Activated CD4-positive, alpha-beta T cell treated with anti-CD3 and anti-CD28 coated beads, Interleukin-2, amount 10 ng/mL, durations not matched to agents 7 days and 5 days (primary cell): ENCODE results near the gene KCNAB3. TPM values are rescaled to one million over a fixed set of nuclear protein-coding genes. Genes with fewer than 3 reads are reported as not detected.

Experiments used
- CTCF ChIA-PET: fragments of 350-600 bp; sonication (Branson Sonifier 250); formaldehyde crosslinking; loops from one replicate; lab custom pipeline; 2021; ENCODE audit warnings: antibody characterized with exemption; lab: Charles Lee
- POLR2A ChIA-PET: fragments of 350-600 bp; sonication (Branson Sonifier 250); formaldehyde crosslinking; loops from one replicate; lab custom pipeline; 2021; ENCODE audit warnings: antibody characterized with exemption; lab: Charles Lee
- DNase-seq: peaks from one replicate; pipeline ENCODE4 v3.0.0-alpha.2; 2020
- H3K27ac Mint-ChIP-seq: one replicate; pipeline ENCODE4 v1.8.0; 2021; ENCODE audit warnings: mild to moderate bottlenecking, moderate library complexity, mixed read lengths
- H3K27me3 Mint-ChIP-seq: one replicate; pipeline ENCODE4 v1.8.0; 2021; ENCODE audit warnings: mixed read lengths
- H3K36me3 Mint-ChIP-seq: one replicate; pipeline ENCODE4 v1.8.0; 2021; ENCODE audit warnings: low read depth, mixed read lengths
- H3K4me1 Mint-ChIP-seq: one replicate; pipeline ENCODE4 v1.8.0; 2021; ENCODE audit warnings: mixed read lengths
- H3K4me3 Mint-ChIP-seq: one replicate; pipeline ENCODE4 v1.8.0; 2021; ENCODE audit warnings: mild to moderate bottlenecking, moderate library complexity, mixed read lengths
- H3K9me3 Mint-ChIP-seq: one replicate; pipeline ENCODE4 v1.8.0; 2021; ENCODE audit warnings: mixed read lengths
- total RNA-seq, 2 experiments: library from RNA; stranded (reverse); gene quantifications; one replicate each; pipeline ENCODE4 v1.2.3, GENCODE V29; 2021

Gene KCNAB3
- 10 to 100 TPM; 11.8 to 12.4 TPM for total RNA-seq

GRCh38 chr17:7929158-7930023 is at the start of gene KCNAB3:
TSS of gene KCNAB3 (minus strand) at chr17:7929856. CDS start at chr17:7929435, 421 bp downstream.
- peak; percentile 60 for DNase-seq
- peaks cover 18% of the 10 kb centered on the region for H3K36me3 Mint-ChIP-seq
- H3K4me3 Mint-ChIP-seq, result peak within 1 kb of the TSS; percentile 94
- CTCF ChIA-PET, result interaction anchor here (0.6 to 0.9 kb wide), 3 partner anchors 12 to 61 kb away, joined by 3 to 6 read pairs (median 4); partner anchors contain the start of gene RNF227
- POLR2A ChIA-PET, result interaction anchor here (0.6 kb wide), 1 partner anchor 26 kb away, joined by 3 read pairs; no protein-coding TSS in a partner anchor
- H3K27ac Mint-ChIP-seq, result peak within 1 kb of the TSS; percentile 96
- no peaks in the 10 kb centered on the region for H3K9me3 Mint-ChIP-seq
- peaks cover 38% of the 10 kb centered on the region for H3K4me1 Mint-ChIP-seq
- no peaks in the 10 kb centered on the region for H3K27me3 Mint-ChIP-seq

DNA sequence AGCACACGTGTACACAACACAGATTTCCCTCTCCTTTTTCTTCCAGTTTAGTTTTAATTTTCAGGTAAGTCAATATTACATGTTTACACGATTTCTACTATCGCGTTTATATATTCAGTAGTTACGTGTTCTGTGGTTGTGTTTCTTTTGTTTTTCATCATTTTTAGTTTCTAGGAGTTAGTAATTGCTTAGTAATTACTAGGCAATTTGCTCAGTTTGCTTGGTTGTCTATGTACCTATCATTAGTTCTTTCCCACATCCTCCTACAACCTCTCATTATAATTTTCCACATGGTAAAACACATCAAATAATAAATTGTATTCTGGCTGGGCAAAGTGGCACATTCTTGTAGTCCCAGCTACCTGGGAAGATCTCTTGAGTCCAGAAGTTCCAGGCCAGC is 48.1 kb upstream of the KCNAB3 start:
- Mint-ChIP-seq H3K4me3 (no peak overlapping the region), H3K36me3 (peaks cover 13% of the 10 kb centered on the region)

GRCh38 chr17:7977039-7977438 is 47.4 kb upstream of the KCNAB3 start:
- no peaks in the 10 kb centered on the region for H3K4me1 Mint-ChIP-seq
- POLR2A ChIA-PET, result no interaction called here
- DNase-seq, result no peak
- H3K4me3 Mint-ChIP-seq, result no peak overlapping the region
- H3K9me3 Mint-ChIP-seq, result peaks cover 15% of the 10 kb centered on the region
- H3K27ac Mint-ChIP-seq, result no peak overlapping the region
- H3K36me3 Mint-ChIP-seq, result peaks cover 13% of the 10 kb centered on the region
- CTCF ChIA-PET, result interaction anchor here (4.2 kb wide), 1 partner anchor 13 kb away, joined by 19 read pairs; no protein-coding TSS in a partner anchor
- H3K27me3 Mint-ChIP-seq, result peaks cover 12% of the 10 kb centered on the region

More for the DNA sequence above, 48.1 kb upstream of the KCNAB3 start:
- no peak for DNase-seq
- CTCF ChIA-PET, result interaction anchor here (0.7 to 4.2 kb wide), 5 partner anchors 12 to 848 kb away, joined by 3 to 19 read pairs (median 3); no protein-coding TSS in a partner anchor
- peaks cover 15% of the 10 kb centered on the region for H3K9me3 Mint-ChIP-seq
- H3K27me3 Mint-ChIP-seq, result peaks cover 12% of the 10 kb centered on the region
- no peak overlapping the region for H3K27ac Mint-ChIP-seq
- H3K4me1 Mint-ChIP-seq, result no peaks in the 10 kb centered on the region
- POLR2A ChIA-PET, result no interaction called here

DNA sequence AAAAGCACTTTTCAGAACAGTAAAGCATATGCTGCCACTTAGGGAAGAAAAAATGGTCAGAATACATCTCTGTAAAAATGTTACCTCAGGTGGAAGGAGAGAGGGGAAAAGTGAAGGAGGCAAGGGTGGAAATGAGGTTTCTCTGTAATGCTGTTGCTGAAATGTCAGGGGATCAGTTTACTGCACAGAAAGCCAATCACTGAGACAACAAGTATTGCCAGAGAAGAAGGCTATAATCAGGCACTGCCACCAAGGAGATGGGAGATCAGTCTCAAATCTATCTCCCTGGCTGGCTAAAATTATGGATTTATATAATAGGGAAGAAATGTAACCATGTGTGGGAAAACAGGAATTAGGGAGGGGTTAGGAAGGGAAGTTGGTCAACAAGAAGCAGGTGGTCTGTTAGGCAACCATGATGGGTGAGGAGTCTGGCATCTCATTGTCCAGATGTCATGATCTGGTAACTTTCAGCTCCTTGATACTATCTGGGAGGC is 45.0 kb upstream of the KCNAB3 start:
- POLR2A ChIA-PET, result no interaction called here

DNA sequence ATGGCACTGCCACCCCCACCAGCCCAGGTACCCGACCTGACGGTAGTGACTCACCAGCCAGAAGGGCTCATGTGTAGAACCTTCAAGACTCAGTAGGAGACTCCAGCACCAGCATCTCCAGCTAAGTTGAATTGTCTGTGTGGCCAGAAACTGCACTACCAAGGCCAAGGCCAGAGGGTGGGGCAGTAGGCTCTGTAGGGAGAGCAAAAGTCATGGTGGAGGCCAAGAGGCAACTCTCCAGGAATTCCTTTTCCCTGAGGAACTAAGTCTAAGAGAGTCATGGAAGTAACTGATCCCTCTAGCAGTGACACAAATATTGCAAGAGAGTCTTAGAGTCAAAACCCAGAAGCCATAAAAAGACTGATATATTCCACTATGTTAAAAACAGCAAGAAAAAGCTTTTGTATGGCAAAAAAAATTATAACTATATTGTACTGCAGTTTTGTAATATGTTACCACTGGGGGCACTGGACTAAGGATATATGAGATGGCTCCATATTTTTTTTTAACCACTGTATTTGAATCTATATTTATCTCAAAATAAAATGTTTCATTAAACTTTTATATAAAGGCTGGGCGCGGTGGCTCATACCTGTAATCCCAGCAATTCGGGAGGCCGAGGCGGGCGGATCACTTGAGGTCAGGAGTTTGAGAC is 42.6 kb upstream of the KCNAB3 start:
- Mint-ChIP-seq H3K27ac (no peak overlapping the region), H3K27me3 (peaks cover 12% of the 10 kb centered on the region), H3K36me3 (peaks cover 13% of the 10 kb centered on the region), H3K9me3 (peaks cover 15% of the 10 kb centered on the region), H3K4me3 (no peak overlapping the region), H3K4me1 (no peaks in the 10 kb centered on the region)
- no peak for DNase-seq
- POLR2A ChIA-PET, result no interaction called here
- CTCF ChIA-PET, result interaction anchor here (0.8 to 1.9 kb wide), 3 partner anchors 15 to 18 kb away, joined by 4 to 8 read pairs (median 5); no protein-coding TSS in a partner anchor

More for the DNA sequence above, 45.0 kb upstream of the KCNAB3 start:
- peaks cover 13% of the 10 kb centered on the region for H3K36me3 Mint-ChIP-seq
- H3K27me3 Mint-ChIP-seq, result peaks cover 12% of the 10 kb centered on the region
- no peaks in the 10 kb centered on the region for H3K4me1 Mint-ChIP-seq
- H3K4me3 Mint-ChIP-seq, result no peak overlapping the region
- DNase-seq, result no peak
- CTCF ChIA-PET, result interaction anchor here (0.8 to 1.9 kb wide), 3 partner anchors 14 to 16 kb away, joined by 6 to 8 read pairs (median 7); no protein-coding TSS in a partner anchor
- peaks cover 15% of the 10 kb centered on the region for H3K9me3 Mint-ChIP-seq
- no peak overlapping the region for H3K27ac Mint-ChIP-seq

DNA sequence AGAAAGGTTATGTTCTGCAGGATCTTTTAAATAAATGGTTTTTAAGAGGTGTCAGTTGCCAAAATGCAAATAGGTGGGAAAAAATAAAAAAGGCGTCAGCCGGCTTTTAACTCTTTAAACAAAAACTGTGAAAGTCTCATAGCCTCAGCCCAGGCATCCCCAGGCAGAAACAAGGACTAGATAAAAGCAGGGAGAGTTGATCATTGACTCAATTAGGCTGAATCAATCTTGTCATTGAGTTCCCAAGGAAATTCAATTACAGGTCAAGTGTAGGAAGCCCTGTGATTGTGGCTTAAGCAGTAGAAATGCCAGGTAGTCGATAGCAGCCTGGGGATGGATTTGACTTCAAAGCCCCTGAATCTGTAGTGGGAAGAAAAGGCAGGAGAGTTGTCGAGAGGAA is 42.0 kb upstream of the KCNAB3 start:
- Mint-ChIP-seq H3K27ac (no peak overlapping the region), H3K9me3 (peaks cover 15% of the 10 kb centered on the region), H3K27me3 (peaks cover 12% of the 10 kb centered on the region), H3K4me3 (no peak overlapping the region), H3K4me1 (no peaks in the 10 kb centered on the region), H3K36me3 (peaks cover 13% of the 10 kb centered on the region)
- POLR2A ChIA-PET, result no interaction called here
- DNase-seq, result no peak
- CTCF ChIA-PET, result interaction anchor here (1.2 kb wide), 1 partner anchor 18 kb away, joined by 5 read pairs; no protein-coding TSS in a partner anchor

DNA sequence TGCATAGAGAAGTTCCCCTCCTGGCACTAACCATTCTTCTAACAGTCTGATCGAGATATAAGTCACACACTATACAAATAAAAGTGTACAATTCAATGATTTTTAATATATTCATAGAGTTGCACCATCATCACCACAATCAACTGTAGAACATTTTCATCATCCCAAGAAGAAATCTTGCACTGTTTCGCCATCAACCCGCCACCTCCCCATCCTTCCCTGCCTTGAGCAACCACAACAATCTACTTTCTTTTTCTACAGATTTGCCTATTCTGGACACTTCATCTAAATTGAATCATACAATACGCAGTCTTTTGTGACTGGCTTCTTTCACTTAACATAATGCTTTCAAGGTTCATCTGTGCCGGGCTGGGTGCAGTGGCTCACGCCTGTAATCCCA is 39.8 kb upstream of the KCNAB3 start:
- no peak overlapping the region for H3K4me3 Mint-ChIP-seq
- peaks cover 1% of the 10 kb centered on the region for H3K27me3 Mint-ChIP-seq
- no peak overlapping the region for H3K27ac Mint-ChIP-seq
- ChIA-PET CTCF (no interaction called here), POLR2A (no interaction called here)
- no peaks in the 10 kb centered on the region for H3K4me1 Mint-ChIP-seq
- no peak for DNase-seq
- peaks cover under 1% of the 10 kb centered on the region for H3K36me3 Mint-ChIP-seq
- H3K9me3 Mint-ChIP-seq, result peaks cover 2% of the 10 kb centered on the region

GRCh38 chr17:7967751-7968150 is 38.1 kb upstream of the KCNAB3 start:
- Mint-ChIP-seq H3K4me3 (no peak overlapping the region), H3K4me1 (no peaks in the 10 kb centered on the region), H3K36me3 (no peaks in the 10 kb centered on the region), H3K27ac (no peak overlapping the region), H3K9me3 (no peaks in the 10 kb centered on the region), H3K27me3 (peaks cover 1% of the 10 kb centered on the region)
- ChIA-PET CTCF (no interaction called here), POLR2A (no interaction called here)
- no peak for DNase-seq

- no peak overlapping the region for H3K27ac Mint-ChIP-seq
- ChIA-PET POLR2A (no interaction called here), CTCF (interaction anchor here (2.1 kb wide), 1 partner anchor 8 kb away, joined by 7 read pairs; no protein-coding TSS in a partner anchor)
- no peak overlapping the region for H3K4me3 Mint-ChIP-seq
- H3K4me1 Mint-ChIP-seq, result no peaks in the 10 kb centered on the region
- H3K36me3 Mint-ChIP-seq, result no peaks in the 10 kb centered on the region
- no peak for DNase-seq
- peaks cover 7% of the 10 kb centered on the region for H3K27me3 Mint-ChIP-seq
- H3K9me3 Mint-ChIP-seq, result no peaks in the 10 kb centered on the region
Measured at GRCh38 chr17:7961421-7961820, 31.8 kb upstream of the KCNAB3 start.

- no peak overlapping the region for H3K27ac Mint-ChIP-seq
- no peak for DNase-seq
- no peaks in the 10 kb centered on the region for H3K36me3 Mint-ChIP-seq
- POLR2A ChIA-PET, result interaction anchor here (0.6 kb wide), 1 partner anchor 288 kb away, joined by 3 read pairs; the partner anchor contains the start of gene CTC1
- no peaks in the 10 kb centered on the region for H3K4me1 Mint-ChIP-seq
- no peak overlapping the region for H3K4me3 Mint-ChIP-seq
- no peaks in the 10 kb centered on the region for H3K9me3 Mint-ChIP-seq
- peaks cover 7% of the 10 kb centered on the region for H3K27me3 Mint-ChIP-seq
- CTCF ChIA-PET, result interaction anchor here (0.9 kb wide), 1 partner anchor 18 kb away, joined by 3 read pairs; no protein-coding TSS in a partner anchor
Measured at GRCh38 chr17:7959503-7960253, 30.0 kb upstream of the KCNAB3 start.

DNA sequence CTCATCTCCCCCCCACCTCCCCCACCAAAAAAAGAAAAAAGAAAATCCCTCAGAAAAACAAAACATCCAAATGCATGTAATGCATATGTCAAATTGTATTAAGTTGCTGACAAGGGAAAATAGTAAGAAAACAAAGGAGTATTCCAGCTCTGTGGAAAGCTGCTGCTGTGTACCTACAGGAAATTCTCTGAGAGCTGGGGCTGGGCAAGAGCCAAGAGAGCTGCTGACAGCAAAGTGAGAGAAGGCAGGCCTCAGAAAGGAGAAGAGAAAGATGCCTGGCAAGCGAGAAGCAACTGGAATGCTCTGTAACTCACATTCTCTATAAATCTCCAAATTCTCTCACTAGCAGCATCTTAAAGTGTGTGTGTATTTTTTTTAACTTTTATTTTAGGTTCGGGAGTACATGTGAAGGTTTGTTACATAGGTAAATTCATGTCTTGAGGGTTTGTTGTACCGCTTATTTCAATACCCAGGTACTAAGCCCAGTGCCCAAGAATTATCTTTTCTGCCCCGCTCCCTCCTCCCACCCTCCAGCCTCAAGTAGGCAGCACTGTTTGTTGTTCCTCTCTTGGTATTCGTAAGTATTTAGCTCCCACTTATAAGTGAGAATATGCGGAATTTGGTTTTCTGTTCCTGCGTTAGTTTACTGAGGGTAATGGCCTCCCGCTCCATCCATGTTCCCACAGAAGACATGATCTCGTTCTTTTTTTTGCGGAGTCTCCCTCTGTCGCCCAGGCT is 26.7 kb upstream of the KCNAB3 start:
- no peak for DNase-seq
- ChIA-PET CTCF (no interaction called here), POLR2A (no interaction called here)
- H3K9me3 Mint-ChIP-seq, result no peaks in the 10 kb centered on the region
- peaks cover 2% of the 10 kb centered on the region for H3K27me3 Mint-ChIP-seq
- H3K4me3 Mint-ChIP-seq, result no peak overlapping the region
- peaks cover 1% of the 10 kb centered on the region for H3K36me3 Mint-ChIP-seq
- no peak overlapping the region for H3K27ac Mint-ChIP-seq
- peaks cover 11% of the 10 kb centered on the region for H3K4me1 Mint-ChIP-seq
